ENCODE results near the gene MUSTN1.

GRCh38 chr3:52872245-52872644, 37.4 kb upstream of the MUSTN1 start:
- TF ChIP-seq POLR2A (IDR thresholded peaks at IDR 0.05; ENCODE audit: low read length) (no peak), KDM1A (IDR thresholded peaks at IDR 0.05; ENCODE audit: low read depth) (no peak), MAFK (IDR thresholded peaks at IDR 0.05; ENCODE audit: partially characterized antibody) (no peak), CHD4 (IDR thresholded peaks at IDR 0.05; ENCODE audit: borderline replicate concordance) (no peak), CHD2 (IDR thresholded peaks at IDR 0.05; ENCODE audit: low read length, partially characterized antibody) (no peak), ESRRA (IDR thresholded peaks at IDR 0.05; ENCODE audit: borderline replicate concordance, low read length) (no peak), PBX3 (IDR thresholded peaks at IDR 0.05) (no peak), BCL3 (IDR thresholded peaks at IDR 0.05) (no peak), FOSL2 (IDR thresholded peaks at IDR 0.05) (no peak), FOSL2 (CRISPR knock-in tag; IDR thresholded peaks at IDR 0.05) (no peak), JUNB (IDR thresholded peaks at IDR 0.05) (no peak), ZFP36 (IDR thresholded peaks at IDR 0.05; ENCODE audit: borderline replicate concordance, partially characterized antibody) (no peak), MYC (IDR thresholded peaks at IDR 0.05; ENCODE audit: borderline replicate concordance, low read length) (no peak)
- TF ChIP-seq, protein P1, sequence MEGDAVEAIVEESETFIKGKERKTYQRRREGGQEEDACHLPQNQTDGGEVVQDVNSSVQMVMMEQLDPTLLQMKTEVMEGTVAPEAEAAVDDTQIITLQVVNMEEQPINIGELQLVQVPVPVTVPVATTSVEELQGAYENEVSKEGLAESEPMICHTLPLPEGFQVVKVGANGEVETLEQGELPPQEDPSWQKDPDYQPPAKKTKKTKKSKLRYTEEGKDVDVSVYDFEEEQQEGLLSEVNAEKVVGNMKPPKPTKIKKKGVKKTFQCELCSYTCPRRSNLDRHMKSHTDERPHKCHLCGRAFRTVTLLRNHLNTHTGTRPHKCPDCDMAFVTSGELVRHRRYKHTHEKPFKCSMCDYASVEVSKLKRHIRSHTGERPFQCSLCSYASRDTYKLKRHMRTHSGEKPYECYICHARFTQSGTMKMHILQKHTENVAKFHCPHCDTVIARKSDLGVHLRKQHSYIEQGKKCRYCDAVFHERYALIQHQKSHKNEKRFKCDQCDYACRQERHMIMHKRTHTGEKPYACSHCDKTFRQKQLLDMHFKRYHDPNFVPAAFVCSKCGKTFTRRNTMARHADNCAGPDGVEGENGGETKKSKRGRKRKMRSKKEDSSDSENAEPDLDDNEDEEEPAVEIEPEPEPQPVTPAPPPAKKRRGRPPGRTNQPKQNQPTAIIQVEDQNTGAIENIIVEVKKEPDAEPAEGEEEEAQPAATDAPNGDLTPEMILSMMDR (IDR thresholded peaks at IDR 0.05) = no peak
- TF ChIP-seq, protein P2, sequence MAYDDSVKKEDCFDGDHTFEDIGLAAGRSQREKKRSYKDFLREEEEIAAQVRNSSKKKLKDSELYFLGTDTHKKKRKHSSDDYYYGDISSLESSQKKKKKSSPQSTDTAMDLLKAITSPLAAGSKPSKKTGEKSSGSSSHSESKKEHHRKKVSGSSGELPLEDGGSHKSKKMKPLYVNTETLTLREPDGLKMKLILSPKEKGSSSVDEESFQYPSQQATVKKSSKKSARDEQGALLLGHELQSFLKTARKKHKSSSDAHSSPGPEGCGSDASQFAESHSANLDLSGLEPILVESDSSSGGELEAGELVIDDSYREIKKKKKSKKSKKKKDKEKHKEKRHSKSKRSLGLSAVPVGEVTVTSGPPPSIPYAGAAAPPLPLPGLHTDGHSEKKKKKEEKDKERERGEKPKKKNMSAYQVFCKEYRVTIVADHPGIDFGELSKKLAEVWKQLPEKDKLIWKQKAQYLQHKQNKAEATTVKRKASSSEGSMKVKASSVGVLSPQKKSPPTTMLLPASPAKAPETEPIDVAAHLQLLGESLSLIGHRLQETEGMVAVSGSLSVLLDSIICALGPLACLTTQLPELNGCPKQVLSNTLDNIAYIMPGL (CRISPR knock-in tag; IDR thresholded peaks at IDR 0.05; ENCODE audit: borderline replicate concordance) = no peak
